ENCODE data around the gene FHOD3.

FHOD3 gene

DNA sequence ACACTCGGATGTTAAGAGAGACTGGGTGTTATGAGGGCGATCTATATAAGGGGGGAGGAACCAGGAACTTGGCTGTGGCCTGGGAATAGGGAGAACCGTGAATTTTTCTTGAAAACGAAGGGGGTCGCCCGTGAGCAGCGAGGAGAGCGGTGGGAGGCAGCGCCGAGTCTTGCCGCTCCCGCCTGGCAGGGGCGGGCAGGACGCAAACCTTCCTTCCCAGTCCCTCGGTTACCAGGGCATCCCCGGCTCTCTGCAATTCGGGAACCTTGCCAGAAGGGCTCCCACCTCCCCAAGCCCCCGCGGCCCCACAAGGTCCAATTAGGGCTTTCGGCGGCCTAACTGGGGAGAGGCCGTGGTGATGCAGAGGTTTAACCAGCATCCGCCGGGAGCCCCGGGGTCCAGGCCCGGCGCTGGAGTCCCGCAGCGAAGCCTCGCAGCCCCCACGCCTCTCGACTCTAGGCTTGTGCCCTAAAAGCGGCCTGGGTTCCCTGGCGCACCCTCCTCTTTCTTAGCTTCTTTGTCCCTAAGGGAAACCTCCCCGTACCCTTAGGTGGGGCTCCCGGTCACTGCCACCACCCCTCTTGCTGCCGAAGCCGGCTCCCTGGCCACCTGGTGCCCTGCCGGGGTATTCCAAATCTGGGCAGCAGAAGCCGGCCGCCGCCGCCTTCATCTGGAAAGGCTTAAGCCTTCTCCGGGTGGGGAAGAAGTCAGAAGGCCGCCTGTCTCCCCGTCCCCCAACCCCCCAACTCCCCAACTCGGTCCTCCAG is 680 bp upstream of the FHOD3 start:
- DNase-seq (ENCODE audit: low spot score): peak; percentile 87

DNA sequence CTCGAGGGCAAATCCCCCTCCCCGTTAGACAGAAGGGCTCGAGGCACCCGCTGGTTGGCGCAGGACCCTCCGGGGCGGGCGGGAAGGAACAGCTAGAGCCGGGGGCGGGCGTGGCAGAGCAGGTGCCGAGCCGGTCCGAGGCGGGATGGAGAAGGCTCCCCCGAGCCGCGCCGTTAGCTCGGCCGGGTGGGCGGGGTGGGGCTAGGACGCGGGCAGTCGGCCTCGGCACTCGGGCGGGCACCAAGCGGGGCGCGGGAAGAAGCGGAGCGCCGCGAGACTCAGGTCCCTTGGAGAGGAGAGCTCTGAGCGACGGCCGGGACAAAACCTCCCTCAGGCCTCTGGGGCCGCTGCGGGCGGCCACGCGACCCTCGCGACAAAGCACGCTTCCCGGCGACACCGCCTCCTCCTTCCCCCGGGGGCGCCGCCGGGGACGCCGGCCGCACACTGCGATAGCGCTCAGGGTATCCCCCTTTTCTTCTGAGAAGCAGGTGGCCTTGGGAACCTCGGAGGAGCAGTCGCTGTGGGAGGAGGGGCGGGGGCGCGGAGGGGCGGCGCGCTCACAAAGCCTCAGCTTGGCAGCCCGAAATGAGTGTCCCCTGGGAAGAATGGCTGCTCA is 721 bp downstream of the FHOD3 start:
- no peak for DNase-seq (ENCODE audit: low spot score)

DNA sequence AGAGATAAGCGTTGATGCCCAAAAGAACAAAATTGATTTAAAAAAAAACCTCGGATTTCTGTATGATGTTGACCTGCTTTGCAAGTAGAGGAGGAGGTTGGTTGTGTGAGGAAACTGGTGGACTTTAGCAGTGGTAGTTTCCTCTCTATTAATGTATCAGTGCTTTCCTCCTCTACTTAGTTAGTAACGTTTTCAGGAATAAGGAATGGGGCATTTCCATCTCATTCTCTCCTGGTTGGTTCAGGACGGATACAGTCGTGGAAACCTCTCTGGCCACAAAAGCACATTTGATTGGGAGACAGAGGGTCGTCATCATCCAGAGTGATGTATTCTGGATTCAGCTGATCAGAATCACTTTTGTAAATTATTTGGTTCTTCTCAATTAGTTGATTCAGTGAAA is 1.5 kb downstream of the FHOD3 start:
- no peak for DNase-seq (ENCODE audit: low spot score)

- no peak for DNase-seq (ENCODE audit: low spot score)
Measured at GRCh38 chr18:36300211-36300610, 2.7 kb downstream of the FHOD3 start.

DNA sequence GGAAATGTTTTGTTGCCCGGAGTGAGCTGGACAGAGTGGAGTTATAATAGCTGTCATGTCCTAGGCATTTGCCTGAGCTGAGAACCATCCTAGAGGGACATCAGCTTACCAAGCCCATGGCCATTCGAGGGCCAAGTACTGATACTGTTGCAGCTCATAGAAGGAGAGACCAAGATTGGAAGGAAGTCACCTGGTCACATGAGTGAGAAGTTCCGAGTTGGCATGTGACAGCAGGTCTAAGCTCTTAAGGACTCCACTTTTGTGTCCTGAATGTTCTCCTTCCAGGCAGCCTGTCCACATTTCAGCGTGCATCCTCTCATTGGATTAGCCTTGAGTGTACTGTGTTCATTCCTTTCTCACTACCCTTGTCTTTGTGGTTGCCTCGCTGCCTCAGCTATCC is 4.4 kb downstream of the FHOD3 start:
- no peak for DNase-seq (ENCODE audit: low spot score)

- no peak for DNase-seq (ENCODE audit: low spot score)
Measured at GRCh38 chr18:36302676-36303075, 5.2 kb downstream of the FHOD3 start.

GRCh38 chr18:36303211-36303844 is 5.8 kb downstream of the FHOD3 start:
- DNase-seq (ENCODE audit: low spot score): no peak

GRCh38 chr18:36304723-36305122 is 7.2 kb downstream of the FHOD3 start:
- no peak for DNase-seq (ENCODE audit: low spot score)

GRCh38 chr18:36305375-36305774 is 7.9 kb downstream of the FHOD3 start:
- no peak for DNase-seq (ENCODE audit: low spot score)

DNA sequence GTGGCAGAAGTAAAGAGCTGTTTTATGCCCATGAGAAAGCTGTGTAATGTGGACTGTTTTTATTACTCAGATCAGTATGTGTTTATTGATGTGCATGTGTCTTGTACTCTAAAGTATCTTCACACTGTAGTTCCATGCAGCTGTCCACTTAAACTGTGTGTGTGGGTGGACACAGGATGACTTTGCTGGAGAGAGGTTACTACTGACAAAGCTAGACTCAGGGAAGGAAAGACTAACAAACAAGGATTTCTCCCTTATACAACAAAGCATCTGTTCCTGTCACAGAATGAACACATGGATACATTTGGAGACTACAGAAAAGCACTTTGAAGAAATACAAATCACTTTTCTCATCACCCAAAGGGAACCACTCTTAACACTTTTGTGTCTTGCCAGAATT is 10.0 kb downstream of the FHOD3 start:
- no peak for DNase-seq (ENCODE audit: low spot score)

- no peak for DNase-seq (ENCODE audit: low spot score)
Measured at GRCh38 chr18:36308711-36309435, 11.4 kb downstream of the FHOD3 start.

DNA sequence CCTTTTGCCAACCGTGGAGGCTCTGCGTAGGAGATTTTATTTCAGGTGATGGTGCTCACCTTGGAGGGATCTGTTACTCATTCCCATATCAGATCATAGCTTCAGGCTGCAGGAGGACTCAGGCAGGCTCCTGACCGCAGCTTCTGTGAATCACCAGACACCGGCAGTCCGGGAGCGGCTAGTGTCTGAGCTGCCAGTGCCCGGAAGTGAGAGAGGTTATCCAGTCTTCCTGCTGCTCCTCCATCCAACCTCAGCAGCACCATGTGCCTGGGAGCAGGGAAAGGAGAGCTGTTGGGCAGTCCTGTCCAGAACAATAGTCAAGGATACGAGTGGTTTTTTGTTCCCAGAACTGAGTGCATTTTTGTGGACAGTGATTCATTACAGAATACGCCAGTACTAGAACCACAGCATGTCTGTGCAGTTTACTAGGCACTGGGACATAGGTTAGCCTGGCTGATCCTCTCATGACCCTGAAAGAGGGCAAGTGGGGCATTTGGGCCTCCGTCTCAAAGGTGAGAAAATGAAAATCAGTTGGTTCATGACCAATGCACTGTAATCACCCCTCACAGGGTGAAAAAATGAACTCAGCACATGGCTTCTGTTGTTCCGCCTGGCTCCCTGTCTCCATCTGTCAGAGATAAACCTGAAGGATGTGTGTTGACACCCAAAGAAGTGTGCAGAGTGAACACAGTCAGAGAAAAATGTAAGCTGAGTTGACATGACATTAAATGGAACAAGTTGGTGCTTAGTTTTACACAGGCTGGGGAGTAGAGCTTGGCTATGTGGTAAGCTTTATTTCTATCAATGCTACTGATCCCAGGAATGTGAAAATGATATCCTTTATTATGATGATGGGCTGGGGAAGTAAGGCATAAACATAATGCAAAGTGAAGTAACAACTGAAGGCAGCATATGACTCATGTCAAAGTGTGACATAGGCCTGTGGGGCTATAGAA is 12.2 kb downstream of the FHOD3 start:
- DNase-seq (ENCODE audit: low spot score): no peak

DNA sequence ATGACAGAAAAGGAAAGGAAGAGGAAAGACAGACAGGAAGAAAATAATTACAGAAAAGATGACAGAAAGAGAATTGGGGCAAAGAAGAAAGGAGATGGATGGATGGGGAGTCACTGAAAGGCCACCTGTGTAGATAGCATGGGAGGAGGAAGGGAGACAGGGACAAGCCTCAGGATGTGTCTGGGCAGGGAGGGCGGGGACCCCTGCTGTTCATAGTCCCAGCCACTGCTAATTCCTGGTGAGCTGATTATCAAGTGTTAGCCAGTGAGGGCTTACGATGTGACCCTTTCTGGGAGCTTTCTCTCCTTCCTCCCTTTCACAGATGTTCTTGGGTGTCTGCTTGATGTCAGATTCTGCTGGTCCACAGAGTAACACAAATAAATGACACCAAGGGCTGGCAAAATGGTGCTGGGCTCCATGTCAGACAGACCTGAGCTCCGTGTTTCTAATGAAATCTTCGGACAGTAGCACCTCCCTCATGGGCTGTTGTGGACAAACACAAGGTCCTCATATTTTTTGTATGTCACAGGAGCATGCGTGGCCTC is 13.6 kb downstream of the FHOD3 start:
- DNase-seq (ENCODE audit: low spot score): no peak

DNA sequence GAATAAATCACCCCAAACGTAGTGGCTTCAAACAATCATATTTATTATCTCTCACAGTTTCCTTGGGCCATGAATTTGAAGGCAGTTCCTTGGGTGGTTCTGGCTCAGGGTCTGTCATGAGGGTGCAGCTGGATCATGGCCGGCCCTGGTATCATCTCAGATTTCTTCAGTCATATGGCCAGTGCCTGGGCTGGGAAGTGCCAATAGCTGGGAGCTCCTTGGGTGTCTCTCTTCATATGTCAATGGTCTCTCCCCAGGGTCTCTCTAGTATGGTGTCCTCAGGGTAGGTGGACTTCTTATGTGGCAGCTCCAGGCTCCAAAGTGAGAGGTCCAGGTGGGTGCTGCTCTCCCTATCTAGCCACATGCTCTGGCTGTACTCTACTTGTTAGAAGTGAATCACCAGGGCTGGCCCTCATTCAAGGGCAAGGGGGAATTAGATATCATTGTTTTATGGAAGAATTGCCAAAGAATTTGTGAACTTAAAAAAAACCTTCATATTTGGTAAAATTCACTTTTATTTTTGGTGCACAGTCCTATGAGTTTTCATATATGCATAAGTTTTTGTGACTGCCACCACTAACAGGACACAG is 15.4 kb downstream of the FHOD3 start:
- no peak for DNase-seq (ENCODE audit: low spot score)

DNA sequence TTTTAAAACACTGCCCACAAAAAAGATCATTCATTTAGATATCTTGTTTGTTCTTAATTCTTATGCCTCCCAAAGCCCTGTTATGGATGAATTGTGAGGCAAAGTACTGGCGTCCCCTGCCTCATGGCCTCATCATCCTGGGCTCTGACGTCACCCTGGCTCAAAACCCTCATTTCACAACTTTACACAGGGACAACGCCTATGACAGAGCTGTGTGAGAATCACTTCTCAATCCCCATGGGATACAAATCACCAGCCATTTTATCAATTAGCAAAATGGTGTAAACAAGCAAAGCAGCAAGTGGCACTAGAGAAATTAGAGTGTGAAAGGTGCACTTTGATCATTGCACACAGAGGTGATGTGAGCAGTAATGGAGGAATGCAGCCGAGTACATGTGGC is 16.6 kb downstream of the FHOD3 start:
- no peak for DNase-seq (ENCODE audit: low spot score)

DNA sequence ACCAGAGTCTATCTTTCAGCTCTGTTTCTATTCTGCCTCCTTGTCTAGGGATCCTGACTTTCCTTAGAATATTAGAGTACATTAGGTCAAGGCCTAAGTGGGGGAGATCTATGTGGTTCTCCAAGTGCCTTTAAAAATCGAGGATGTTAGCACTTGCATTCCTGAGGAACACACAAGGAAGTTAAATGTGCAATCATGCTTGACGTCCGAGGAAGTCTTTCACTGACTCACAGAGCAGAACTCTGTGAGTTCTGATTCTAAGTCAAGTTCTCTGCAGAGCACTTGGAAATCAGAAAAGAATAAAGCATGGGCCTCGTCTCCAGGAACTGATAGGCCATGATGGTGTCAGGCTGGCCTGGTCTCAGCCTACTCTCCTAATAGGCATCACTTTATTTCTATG is 17.2 kb downstream of the FHOD3 start:
- no peak for DNase-seq (ENCODE audit: low spot score)

DNA sequence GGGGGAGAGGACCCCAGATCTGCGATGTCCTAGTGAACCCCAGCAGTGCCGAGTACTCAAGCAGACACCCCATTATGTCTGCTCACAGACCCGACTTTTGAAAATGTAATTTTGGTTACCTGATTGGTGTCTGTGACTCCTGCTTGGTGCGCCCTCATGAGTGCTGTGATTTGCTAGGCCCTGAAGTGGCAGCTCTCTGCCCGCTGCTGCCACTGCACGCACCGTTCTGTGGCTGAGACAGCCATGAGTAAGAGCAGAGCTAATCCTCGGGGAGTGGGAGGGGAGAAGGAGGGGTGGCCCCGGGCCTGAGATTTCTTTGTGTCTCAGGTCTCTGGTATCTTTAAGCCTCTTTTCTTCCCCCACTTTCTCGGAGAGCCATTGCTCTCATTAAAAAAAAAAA is 18.2 kb downstream of the FHOD3 start:
- no peak for DNase-seq (ENCODE audit: low spot score)

- DNase-seq (ENCODE audit: low spot score): no peak
Measured at GRCh38 chr18:36316246-36316645, 18.7 kb downstream of the FHOD3 start.

DNA sequence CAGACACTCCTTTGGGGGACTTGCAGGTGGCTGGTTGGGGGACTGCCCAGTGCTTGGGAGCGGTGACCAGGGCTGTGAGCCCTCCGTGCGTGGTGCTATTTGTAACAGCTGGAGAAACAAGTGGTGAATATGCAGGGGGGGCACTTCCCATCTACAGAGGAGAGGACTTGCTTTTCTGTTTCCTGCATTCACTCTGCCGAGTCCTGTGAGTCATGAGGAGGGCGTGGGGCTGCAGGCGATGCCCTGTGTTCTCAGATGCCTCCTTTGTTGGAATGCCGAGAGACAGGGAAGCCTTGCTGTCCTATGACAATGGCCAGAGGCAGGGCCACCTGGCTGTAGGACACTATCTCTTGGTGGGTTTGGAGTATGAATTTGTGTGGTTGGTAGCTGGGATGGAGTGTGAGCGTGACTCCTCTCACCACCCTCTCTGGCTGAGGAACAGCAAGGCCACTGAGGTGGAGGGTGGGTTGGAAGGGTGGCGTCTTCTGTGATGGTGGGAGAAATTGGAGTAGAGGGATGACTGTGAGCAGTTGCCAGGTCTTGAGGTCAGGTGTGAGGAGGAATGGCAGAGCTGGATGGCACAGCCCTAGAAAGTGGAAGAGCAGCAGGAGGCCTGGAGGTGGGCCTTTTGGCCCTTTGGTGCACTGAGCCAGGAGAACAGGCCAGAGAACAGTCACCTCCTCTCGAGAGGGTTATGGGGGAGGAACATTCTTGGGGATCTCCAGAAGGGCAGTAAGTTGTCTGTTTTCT is 24.3 kb downstream of the FHOD3 start:
- DNase-seq (ENCODE audit: low spot score): peak; percentile 51

DNA sequence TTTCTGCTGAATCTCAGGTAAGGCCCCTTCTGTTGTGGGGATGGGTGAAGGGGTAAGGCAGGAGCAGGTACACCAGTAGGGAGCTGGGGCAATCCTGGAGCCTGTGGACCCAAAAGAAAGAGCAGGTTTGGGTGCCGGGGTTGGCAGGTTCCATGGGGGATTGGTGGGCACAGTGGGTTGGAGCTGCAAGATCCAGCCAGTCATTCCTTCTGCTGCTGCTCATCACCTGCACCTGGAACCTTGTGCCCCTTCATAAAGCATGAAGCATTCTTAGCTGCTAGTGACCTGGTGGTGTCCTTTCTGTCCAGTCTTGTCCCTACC is 24.9 kb downstream of the FHOD3 start:
- no peak for DNase-seq (ENCODE audit: low spot score)
